OCI-LY3 (cell line): Measurements from ENCODE around the gene NEDD4.

Source experiments
- H2AFZ ChIP-seq: fragments of 200-600, 300-600 bp; shearing (Covaris generic); 2 replicates; pipeline ENCODE4 v1.6.0; 2014; ENCODE audit warnings: antibody characterized with exemption, low read depth, low read length
- H3K27ac ChIP-seq: fragments of 200-600, 300-600 bp; sonication (generic); 2 replicates; pipeline ENCODE4 v1.5.1; 2014; ENCODE audit warnings: mild to moderate bottlenecking, low read length, moderate library complexity, mixed read lengths
- H3K27me3 ChIP-seq: fragments of 200-600, 300-600 bp; sonication (generic); 2 replicates; pipeline ENCODE4 v1.6.1; 2014; ENCODE audit warnings: low read depth, low read length, mixed read lengths
- H3K36me3 ChIP-seq: fragments of 200-600, 300-600 bp; sonication (generic); replicated peaks from 2 replicates; pipeline ENCODE3; 2014; ENCODE audit warnings: low read depth, low read length, mixed read lengths
- H3K4me1 ChIP-seq: fragments of 300-600, 200-600 bp; sonication (generic); 2 replicates; pipeline ENCODE4 v1.6.1; 2014; ENCODE audit warnings: low read length, mixed read lengths
- H3K4me2 ChIP-seq: fragments of 200-600, 300-600 bp; sonication (generic); 2 replicates; pipeline ENCODE4 v1.6.1; 2014; ENCODE audit warnings: low read length, mixed read lengths
- H3K4me3 ChIP-seq: fragments of 300-600, 200-600 bp; sonication (generic); 2 replicates; pipeline ENCODE4 v1.5.1; 2014; ENCODE audit warnings: antibody characterized with exemption, mild to moderate bottlenecking, low read length, moderate library complexity
- H3K79me2 ChIP-seq: fragments of 300-600, 200-600 bp; shearing (Covaris generic); 2 replicates; pipeline ENCODE4 v1.6.1; 2014; ENCODE audit warnings: mild to moderate bottlenecking, low read length, mixed read lengths
- H3K9ac ChIP-seq: fragments of 300-600, 200-600 bp; shearing (Covaris generic); 2 replicates; pipeline ENCODE4 v1.6.0; 2014; ENCODE audit warnings: mild to moderate bottlenecking, low read length, moderate library complexity
- H3K9me3 ChIP-seq: fragments of 200-600, 300-600 bp; shearing (Covaris generic); 2 replicates; pipeline ENCODE4 v1.6.1; 2014; ENCODE audit warnings: low read length, mixed read lengths; ENCODE audit not compliant: insufficient read depth
- H4K20me1 ChIP-seq: fragments of 200-600, 300-600 bp; sonication (generic); 2 replicates; pipeline ENCODE4 v1.6.1; 2016; ENCODE audit warnings: low read length, mixed read lengths; ENCODE audit not compliant: insufficient read depth
- EZH2phosphoT487 ChIP-seq: fragments of 200-600 bp; shearing (Covaris generic); IDR thresholded peaks from 2 replicates; pipeline ENCODE4 v1.6.1; 2018; ENCODE audit warnings: antibody characterized with exemption, mixed run types, low read depth
- TF ChIP-seq, protein P1 (sequence below): fragments of 200-600, 300-600 bp; sonication (generic); IDR thresholded peaks from 2 replicates; pipeline ENCODE4 v1.5.1; 2014; ENCODE audit warnings: antibody characterized with exemption, low read length, low read depth

The NEDD4 gene

GRCh38 chr15:55993804-55994560 is 570 bp upstream of the NEDD4 start:
- Histone ChIP-seq H4K20me1 (no peaks in the 10 kb centered on the region), H3K27ac (no peak overlapping the region), H3K4me1 (peaks cover 8% of the 10 kb centered on the region; the same call in 1 of the 2 replicates), H3K36me3 (no peaks in the 10 kb centered on the region), H3K4me2 (peak overlapping the region; percentile 88), H3K27me3 (peaks cover 11% of the 10 kb centered on the region; the same call in 1 of the 2 replicates), H3K4me3 (peak overlapping the region; percentile 86), H3K9ac (peak overlapping the region; percentile 69), H3K9me3 (no peaks in the 10 kb centered on the region), H3K79me2 (no peaks in the 10 kb centered on the region), H2AFZ (peak overlapping the region; percentile 90)
- no peak for TF ChIP-seq EZH2phosphoT487
- TF ChIP-seq, protein P1, sequence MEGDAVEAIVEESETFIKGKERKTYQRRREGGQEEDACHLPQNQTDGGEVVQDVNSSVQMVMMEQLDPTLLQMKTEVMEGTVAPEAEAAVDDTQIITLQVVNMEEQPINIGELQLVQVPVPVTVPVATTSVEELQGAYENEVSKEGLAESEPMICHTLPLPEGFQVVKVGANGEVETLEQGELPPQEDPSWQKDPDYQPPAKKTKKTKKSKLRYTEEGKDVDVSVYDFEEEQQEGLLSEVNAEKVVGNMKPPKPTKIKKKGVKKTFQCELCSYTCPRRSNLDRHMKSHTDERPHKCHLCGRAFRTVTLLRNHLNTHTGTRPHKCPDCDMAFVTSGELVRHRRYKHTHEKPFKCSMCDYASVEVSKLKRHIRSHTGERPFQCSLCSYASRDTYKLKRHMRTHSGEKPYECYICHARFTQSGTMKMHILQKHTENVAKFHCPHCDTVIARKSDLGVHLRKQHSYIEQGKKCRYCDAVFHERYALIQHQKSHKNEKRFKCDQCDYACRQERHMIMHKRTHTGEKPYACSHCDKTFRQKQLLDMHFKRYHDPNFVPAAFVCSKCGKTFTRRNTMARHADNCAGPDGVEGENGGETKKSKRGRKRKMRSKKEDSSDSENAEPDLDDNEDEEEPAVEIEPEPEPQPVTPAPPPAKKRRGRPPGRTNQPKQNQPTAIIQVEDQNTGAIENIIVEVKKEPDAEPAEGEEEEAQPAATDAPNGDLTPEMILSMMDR: no peak

DNA sequence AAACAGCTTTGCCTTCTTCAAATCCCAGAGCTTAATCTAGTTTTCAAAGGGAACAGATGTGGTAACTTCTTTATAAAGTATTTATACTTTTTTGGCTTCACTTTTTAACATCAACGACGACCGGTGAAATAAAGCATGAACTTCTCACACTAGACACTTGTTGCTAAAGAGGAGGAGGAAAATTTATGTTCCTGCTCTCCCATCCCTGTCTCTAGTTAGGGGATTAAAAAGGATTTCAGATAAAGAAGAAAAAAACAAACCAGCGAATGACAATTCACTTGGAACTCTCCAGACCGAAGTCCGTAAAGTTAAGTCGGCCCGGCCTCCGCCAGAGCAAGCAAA is 672 bp downstream of the NEDD4 start:
- H3K4me2 ChIP-seq: peak overlapping the region; percentile 66
- peak overlapping the region; percentile 86 for H3K4me3 ChIP-seq
- H3K9ac ChIP-seq: peak overlapping the region; percentile 69
- no peaks in the 10 kb centered on the region for H3K36me3 ChIP-seq
- TF ChIP-seq, protein P1: no peak
- TF ChIP-seq EZH2phosphoT487: no peak
- peaks cover 11% of the 10 kb centered on the region; the same call in 1 of the 2 replicates for H3K27me3 ChIP-seq
- H3K9me3 ChIP-seq: no peaks in the 10 kb centered on the region
- H3K27ac ChIP-seq: no peak overlapping the region
- H3K79me2 ChIP-seq: no peaks in the 10 kb centered on the region
- H2AFZ ChIP-seq: peak overlapping the region; percentile 86
- H3K4me1 ChIP-seq: peaks cover 8% of the 10 kb centered on the region; the same call in 1 of the 2 replicates
- no peaks in the 10 kb centered on the region for H4K20me1 ChIP-seq

DNA sequence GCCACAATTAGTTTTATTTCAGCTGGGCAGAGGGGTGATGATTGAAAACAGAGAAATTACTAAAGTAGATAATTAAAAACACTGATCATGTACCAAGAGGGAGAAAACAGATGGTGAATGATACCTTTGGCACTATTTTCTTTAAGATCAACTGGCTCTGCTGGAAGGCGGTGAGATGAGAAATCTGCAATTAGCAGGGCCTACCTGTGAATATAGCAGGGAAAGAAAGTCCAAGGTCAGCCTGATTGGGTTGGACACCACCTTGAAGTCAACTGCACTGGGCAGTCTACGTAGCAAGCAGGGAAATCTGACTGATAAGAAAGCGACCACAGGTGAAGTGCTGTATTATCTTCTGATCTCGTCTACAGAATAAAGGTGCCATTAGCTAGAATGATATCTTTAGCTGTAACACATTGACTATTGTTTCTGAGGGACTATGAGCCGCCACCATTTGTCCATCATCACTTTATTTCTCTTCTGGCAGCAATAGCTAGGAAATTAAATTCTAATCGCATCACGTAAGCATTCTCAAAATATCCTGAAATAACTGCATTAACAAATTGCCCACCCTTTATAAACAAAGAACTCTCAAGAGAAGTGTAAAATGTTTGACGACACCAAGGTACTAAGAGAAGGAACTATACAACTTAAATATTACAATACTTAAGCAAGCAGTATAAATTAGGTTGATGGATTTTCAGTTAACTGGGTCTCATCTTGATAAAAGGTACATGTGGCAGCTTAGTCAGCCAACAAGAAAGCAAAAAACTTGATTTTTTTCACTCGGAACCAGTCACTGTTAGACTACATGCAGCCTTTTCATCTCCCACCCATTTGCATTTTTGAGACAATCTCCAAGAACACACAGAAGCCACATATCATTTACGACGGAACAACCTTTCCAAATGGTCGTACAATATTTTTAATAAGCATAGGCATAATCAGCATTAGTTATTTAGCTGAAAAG is 1.3 kb downstream of the NEDD4 start:
- Histone ChIP-seq H3K4me1 (peaks cover 8% of the 10 kb centered on the region; the same call in 1 of the 2 replicates), H4K20me1 (no peaks in the 10 kb centered on the region), H3K27ac (no peak overlapping the region), H3K36me3 (no peaks in the 10 kb centered on the region), H3K4me3 (peak overlapping the region; percentile 86), H3K79me2 (no peaks in the 10 kb centered on the region), H3K27me3 (peaks cover 11% of the 10 kb centered on the region; the same call in 1 of the 2 replicates), H2AFZ (peak overlapping the region; percentile 86; the same call in 1 of the 2 replicates), H3K9ac (peak overlapping the region; percentile 69), H3K4me2 (peak overlapping the region; percentile 66), H3K9me3 (no peaks in the 10 kb centered on the region)
- no peak for TF ChIP-seq EZH2phosphoT487
- TF ChIP-seq, protein P1: no peak

- no peaks in the 10 kb centered on the region for H3K79me2 ChIP-seq
- H3K4me1 ChIP-seq: peaks cover 8% of the 10 kb centered on the region; the same call in 1 of the 2 replicates
- no peak overlapping the region for H3K4me3 ChIP-seq
- no peaks in the 10 kb centered on the region for H3K36me3 ChIP-seq
- H3K27ac ChIP-seq: no peak overlapping the region
- TF ChIP-seq, protein P1: no peak; the same call in 1 of the 2 replicates
- no peak for TF ChIP-seq EZH2phosphoT487
- no peak overlapping the region for H3K4me2 ChIP-seq
- no peaks in the 10 kb centered on the region for H4K20me1 ChIP-seq
- H3K9ac ChIP-seq: no peak overlapping the region
- H3K27me3 ChIP-seq: peaks cover 6% of the 10 kb centered on the region; the same call in 1 of the 2 replicates
- no peak overlapping the region for H2AFZ ChIP-seq
- H3K9me3 ChIP-seq: no peaks in the 10 kb centered on the region
Observed at GRCh38 chr15:55990998-55991397, 2.4 kb downstream of the NEDD4 start.
